NCI-H460 (cell line): ENCODE results near the gene ARMH4. TPM values are rescaled to one million over a fixed set of nuclear protein-coding genes. Genes with fewer than 3 reads are reported as not detected.

ENCODE experiments used
- DNase-seq: peaks from one replicate; pipeline ENCODE4 v3.0.0-alpha.2; 2016; ENCODE audit warnings: low read depth; ENCODE audit errors: extremely low read depth
- total RNA-seq: library from RNA; depleted of rRNA; stranded (reverse); fragments of >200 nt; shearing (Covaris generic); gene quantifications from 2 replicates; pipeline ENCODE4 v1.2.3, GENCODE V29; 2014

ARMH4 gene
- total RNA-seq, 1 experiment from 2014 or later: 1.2 TPM

DNA sequence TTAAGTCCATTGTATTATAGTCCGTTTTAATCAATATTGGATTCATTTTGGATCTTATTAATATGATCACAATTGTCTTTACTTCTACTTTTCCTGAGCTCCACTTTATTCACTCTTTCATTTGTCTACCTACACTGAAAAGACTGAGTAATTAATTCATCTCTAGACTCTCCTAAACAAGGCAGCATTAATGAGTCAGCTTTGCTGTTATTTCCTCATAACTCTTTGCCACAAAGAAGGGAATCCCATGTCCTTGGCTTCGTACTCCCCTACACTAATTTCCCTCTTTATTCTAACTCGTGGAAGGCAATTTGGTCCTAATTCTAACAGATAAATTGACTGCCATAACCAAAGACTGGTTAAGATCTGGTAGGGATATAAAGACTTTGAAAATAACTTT lies 91.9 kb downstream of the ARMH4 start:
- no peak for DNase-seq

GRCh38 chr14:58059126-58059525 lies 92.9 kb downstream of the ARMH4 start:
- no peak for DNase-seq

- DNase-seq: no peak
These were observed 96.5 kb downstream of the ARMH4 start for GRCh38 chr14:58055497-58056010.

- DNase-seq: no peak
These were observed 97.9 kb downstream of the ARMH4 start for GRCh38 chr14:58054100-58054499.

GRCh38 chr14:58048219-58048618 lies 103.8 kb downstream of the ARMH4 start:
- no peak for DNase-seq

DNA sequence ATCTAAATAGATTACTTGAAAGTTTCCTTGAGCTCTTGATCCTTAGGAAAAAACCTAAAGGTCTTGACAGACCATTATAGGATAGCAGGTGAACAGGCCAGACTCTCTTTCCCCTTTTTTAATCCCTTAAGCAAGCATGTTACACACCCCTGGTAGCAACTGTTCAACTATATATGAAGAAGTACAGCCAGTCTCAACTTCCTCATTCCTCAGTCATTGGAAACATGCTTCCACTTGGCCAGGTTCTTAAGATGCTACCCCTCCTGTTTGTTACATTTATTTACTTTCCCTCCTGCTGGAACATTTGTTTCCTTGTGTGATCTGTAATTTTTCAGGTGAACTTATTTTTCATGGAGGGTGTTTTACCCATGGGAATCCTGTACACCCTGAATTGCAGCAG lies 124.1 kb downstream of the ARMH4 start:
- DNase-seq: no peak

DNA sequence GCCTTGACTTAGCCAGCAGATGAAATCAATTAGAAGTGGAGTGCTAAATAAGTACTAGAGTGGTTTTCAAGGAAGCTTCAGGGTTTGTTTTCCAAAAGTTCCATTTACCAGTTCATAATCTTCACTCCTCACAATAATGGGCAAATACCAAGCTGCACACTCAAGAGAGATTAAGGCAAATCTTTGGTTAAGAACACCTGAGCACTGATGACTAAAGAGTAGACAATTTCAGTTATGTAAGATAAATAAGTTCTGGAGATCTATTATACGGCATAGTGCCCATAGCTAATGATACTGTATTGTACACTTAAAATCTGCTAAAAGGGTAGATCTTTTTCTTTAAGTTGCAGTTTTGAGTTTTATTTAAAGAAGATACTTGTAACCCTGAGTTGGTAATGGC lies 125.0 kb downstream of the ARMH4 start:
- no peak for DNase-seq

DNA sequence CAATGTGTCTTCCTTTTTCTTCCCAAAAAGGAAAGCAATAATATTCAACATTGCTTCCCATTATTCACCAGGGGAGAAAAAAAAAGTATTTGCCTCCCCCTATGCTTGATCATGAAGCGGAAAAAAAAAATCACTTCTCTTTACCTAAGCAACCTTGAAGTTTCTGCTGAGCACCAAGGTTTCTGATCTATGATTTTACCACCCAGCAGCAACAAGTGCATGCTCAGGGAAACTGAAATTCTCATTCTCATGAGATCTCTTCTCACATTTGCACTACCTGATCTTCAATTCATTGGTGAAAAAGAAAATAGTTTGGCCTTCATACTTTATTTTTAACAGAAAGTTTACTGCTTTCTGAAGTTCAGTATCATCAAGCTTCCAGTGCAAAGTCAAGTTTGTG lies 125.8 kb downstream of the ARMH4 start:
- no peak for DNase-seq

GRCh38 chr14:58014778-58015177 lies 137.2 kb downstream of the ARMH4 start:
- no peak for DNase-seq

- DNase-seq: no peak
These were observed 149.4 kb downstream of the ARMH4 start for GRCh38 chr14:58002618-58003017.

GRCh38 chr14:57999979-58000378 lies 152.0 kb downstream of the ARMH4 start:
- no peak for DNase-seq

DNA sequence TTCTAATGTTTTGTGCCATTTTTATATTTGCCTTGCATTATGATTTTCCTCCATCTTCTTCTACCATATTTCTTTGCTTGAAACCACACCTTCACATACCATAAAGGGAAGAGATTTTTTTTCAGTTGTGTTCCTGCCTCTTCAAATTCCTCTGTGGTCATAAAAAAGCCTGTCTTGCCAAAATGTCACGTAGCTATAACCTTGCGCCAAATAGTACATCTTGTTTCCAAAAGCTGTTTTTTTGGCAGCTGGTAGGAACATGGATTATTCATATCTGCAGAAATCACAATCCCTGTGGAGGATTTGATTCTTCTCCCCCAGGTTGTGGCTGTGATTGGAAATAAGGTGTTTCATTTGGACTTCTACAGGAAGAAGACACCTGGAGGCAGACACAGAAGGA lies 152.5 kb downstream of the ARMH4 start:
- no peak for DNase-seq

GRCh38 chr14:57998766-57999165 lies 153.2 kb downstream of the ARMH4 start:
- no peak for DNase-seq

- no peak for DNase-seq
These were observed 160.7 kb downstream of the ARMH4 start for GRCh38 chr14:57991353-57991752.

- DNase-seq: no peak
These were observed 163.6 kb downstream of the ARMH4 start for GRCh38 chr14:57988445-57988844.

DNA sequence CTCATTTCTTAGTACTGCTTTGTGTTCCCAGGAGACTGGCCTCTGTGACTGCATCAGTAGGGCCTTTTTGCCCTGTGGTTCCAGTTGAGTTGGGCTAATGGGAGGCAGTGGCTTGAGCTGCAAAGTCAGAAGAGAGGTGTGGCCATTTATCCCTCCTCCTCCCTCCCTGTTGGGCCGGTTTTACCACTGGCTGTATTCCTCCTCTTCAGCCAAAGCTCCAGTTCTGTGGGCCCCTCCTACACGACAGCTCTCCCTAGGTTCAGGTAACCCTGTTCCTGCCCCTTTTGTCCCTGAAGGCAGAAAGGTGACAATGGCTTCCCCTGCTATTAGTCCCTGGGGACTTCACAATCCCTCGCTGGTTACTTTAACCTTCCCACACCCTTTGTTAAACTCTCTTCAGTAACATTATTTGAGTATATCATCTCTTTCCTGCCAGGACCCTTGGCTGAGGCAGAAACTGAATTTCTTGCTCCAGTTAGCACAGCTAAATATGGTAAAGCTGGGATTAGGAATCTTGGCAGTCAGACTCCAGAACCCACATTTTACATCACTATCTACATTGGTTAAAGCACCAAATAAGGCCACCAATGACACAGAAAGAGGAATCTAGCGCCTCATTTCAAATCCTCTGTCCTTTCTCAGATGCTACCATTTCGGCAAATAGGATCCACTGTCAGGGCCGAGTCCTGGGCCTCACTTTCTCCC lies 164.3 kb downstream of the ARMH4 start:
- no peak for DNase-seq

- no peak for DNase-seq
These were observed 165.0 kb downstream of the ARMH4 start for GRCh38 chr14:57987051-57987450.

DNA sequence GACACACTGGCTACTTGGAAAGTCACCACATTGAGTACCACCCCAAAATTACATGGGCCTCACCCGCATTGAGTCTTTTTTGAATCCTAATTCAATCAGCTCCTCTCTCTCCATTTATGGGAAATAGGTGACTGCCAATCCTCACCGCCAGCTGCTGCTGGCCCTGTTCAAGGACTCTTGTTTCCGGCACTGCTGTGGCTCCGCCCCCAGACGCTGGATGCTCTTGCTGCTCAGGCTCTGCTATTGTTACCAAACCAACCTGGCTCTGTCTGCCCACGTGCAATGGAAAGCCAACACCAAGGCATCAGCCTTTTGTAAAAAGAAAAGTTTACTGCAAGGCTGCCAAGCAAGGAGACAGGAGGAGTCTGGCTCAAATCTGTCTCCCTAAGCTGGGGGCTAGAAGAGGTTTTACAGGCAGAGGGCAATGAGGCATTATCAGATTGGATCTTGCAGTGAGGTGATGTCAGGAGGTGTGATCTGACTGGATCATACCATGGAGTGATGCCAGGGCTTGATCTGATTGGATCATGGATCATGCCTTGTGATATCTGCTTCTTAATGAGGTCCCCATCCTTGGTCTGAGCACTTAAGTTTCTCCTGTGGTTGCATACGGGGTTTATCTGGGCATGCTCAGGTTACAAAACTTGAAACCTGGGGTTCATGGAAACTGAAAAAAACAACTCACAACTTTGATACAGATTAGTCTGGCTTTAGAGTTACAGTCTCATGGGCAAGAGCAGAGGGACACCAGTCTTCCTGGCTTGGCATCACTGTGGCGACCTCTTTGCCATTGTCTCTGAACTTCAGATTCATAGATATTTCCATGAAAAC lies 169.0 kb downstream of the ARMH4 start:
- DNase-seq: no peak

DNA sequence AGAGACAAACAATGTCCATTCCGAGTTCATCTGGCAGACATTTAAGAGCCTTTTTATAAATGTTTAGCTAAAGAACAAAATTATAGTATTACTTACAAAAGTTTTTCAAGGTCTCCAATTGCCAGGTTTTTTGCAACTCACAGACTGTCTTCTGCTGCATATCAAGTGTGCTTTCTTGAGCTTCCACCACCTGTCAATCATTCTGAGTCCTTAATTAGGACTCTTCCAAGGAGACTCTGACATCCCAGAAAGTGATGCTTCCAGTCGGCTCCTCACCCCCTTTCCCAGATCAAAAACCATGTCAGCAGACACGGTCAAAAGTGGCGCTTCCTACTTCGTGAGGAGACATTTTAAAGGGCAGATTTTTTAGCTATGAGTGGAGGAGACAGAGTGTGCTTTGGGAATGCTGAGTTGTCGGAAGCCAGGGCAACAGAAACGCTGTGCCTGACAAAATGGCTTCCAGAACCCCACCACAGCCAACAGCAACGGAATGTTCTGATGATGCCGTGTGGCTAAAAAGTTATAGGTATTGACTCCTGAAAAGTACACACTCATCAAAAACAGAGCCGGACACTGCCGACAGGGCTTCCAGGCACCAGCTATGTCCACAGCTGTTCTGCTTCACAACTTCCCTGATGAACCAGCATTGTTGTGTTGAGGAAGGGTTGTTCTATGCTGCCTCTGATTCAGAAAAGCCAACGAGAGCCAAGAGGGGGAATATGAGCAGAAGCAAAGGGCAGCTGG lies 170.0 kb downstream of the ARMH4 start:
- DNase-seq: no peak

GRCh38 chr14:57979376-57980048 lies 172.5 kb downstream of the ARMH4 start:
- DNase-seq: no peak

- DNase-seq: no peak
These were observed 175.3 kb downstream of the ARMH4 start for GRCh38 chr14:57976701-57977100.
